HG02870 (cell line): Measurements from ENCODE around the gene CENPP.
A peak's percentile ranks its signal among the peaks of the same experiment; 100 is the strongest.

Experiments
- ATAC-seq: cut with Tn5 transposase; IDR thresholded peaks from one replicate; pipeline ENCODE4 v1.9.1; 2021; ENCODE audit warnings: mild to moderate bottlenecking, moderate library complexity; ENCODE audit not compliant: unreplicated experiment

The CENPP gene

GRCh38 chr9:92650839-92651621, 325.3 kb downstream of the CENPP start:
- no peak for ATAC-seq

- ATAC-seq: no peak
Measured at GRCh38 chr9:92652461-92652860, 326.7 kb downstream of the CENPP start.

GRCh38 chr9:92654481-92655301, 328.9 kb downstream of the CENPP start:
- ATAC-seq: no peak

GRCh38 chr9:92655366-92655765, 329.6 kb downstream of the CENPP start:
- ATAC-seq: no peak

GRCh38 chr9:92655896-92656536, 330.3 kb downstream of the CENPP start:
- ATAC-seq: no peak

- no peak for ATAC-seq
Measured at GRCh38 chr9:92656537-92656925, 330.8 kb downstream of the CENPP start.

- no peak for ATAC-seq
Measured at GRCh38 chr9:92657296-92658094, 331.7 kb downstream of the CENPP start.

- no peak for ATAC-seq
Measured at GRCh38 chr9:92658176-92658575, 332.4 kb downstream of the CENPP start.

GRCh38 chr9:92658611-92659010, 332.9 kb downstream of the CENPP start:
- ATAC-seq: no peak

- ATAC-seq: no peak
Measured at GRCh38 chr9:92659601-92660000, 333.8 kb downstream of the CENPP start.

GRCh38 chr9:92660266-92660665, 334.5 kb downstream of the CENPP start:
- no peak for ATAC-seq

GRCh38 chr9:92661127-92661526, 335.4 kb downstream of the CENPP start:
- ATAC-seq: no peak

- no peak for ATAC-seq
Measured at GRCh38 chr9:92661743-92662142, 336.0 kb downstream of the CENPP start.

GRCh38 chr9:92663126-92663525, 337.4 kb downstream of the CENPP start:
- ATAC-seq: no peak

- no peak for ATAC-seq
Measured at GRCh38 chr9:92663951-92664350, 338.2 kb downstream of the CENPP start.

- peak; percentile 51 for ATAC-seq
Measured at GRCh38 chr9:92664394-92665152, 338.8 kb downstream of the CENPP start.

GRCh38 chr9:92665836-92666235, 340.1 kb downstream of the CENPP start:
- no peak for ATAC-seq

GRCh38 chr9:92666236-92666635, 340.5 kb downstream of the CENPP start:
- ATAC-seq: no peak

GRCh38 chr9:92666912-92667532, 341.3 kb downstream of the CENPP start:
- no peak for ATAC-seq
